Endothelial cell of hepatic sinusoid (primary cell): ENCODE data around the gene TCN2.
"Not testable (repeated sequence)": the region's sequence is repeated elsewhere in the genome, so short reads cannot be mapped to it uniquely, and the experiment has no call there.

ENCODE experiments used
- in situ Hi-C: cut with HindIII; loops from 2 replicates; pipeline ENCODE4 v1.10.0; 2017; ENCODE audit warnings: low sequenced_read_pairs

Gene TCN2

DNA sequence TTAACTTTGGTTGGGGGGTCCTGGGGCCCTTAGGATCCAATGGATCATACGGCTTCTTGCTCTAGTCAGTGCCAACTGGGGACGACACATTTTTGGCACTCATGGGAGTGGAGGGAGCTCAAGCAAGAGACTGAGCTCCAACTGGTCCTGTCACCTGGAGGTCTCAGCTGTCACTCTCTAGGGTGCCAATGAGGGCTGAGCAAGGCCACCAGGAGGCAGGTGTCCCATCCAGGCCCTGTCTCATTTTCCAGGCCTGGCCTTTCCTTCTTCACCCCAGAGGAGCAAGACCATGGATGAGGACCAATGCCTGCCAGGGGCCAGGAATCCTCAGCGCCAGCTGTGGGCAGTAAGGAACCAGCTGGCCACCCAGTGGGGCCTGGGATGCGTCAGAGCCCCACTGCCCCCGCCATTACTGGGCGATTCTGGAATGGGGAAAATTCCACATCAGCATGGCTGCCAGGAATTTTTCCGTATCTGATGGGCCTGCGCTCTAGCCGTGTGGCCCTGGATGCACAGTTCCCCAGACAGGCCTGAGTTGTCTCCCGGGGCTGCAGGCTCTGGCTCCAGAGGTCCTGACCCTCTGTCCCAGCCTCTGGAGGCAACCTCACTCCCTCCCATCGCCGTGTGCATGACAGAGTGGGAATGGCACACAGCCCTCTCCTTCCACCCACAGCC lies 31.8 kb upstream of the TCN2 start:
- in situ Hi-C loops = no loop called here

DNA sequence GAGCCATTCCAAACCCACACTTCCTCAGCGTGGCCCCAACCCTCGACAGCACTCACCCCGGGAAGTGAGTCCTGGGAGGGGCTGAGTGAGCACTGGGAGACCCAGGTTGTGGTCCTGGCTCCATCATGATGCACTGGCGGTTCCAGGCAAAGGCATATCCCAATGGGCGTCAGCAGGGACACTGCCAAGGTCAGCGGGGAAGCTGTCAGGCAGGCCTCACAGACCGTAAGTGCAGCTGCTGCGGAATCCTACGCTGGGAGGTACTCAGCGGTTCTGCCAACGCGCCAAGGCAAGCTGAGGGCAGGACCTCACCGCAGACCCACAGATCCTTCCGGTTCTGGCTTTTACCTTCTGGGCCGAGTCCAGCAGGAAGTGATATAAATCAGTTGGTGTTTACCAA lies 31.1 kb upstream of the TCN2 start:
- in situ Hi-C loops = no loop called here

DNA sequence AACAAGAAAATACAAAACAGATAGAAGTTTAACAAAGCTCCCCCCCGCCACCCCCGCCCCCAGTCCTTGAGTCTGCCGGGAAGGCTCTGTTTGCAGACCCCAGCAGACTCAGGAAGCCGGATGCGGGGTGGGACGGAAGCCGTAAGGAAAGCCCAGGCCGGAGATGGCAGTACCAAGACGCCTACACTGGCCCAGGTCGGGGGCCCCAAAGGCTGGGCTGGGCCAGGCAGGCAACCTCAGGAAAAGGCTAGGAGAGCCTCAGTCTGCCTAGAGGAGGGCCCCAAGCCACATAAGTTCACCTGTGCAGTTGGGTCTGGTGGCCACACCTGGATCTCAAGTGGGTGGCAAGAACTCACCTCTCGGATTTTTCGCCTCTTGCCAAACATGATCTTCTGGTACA lies 28.5 kb upstream of the TCN2 start:
- in situ Hi-C loops = no loop called here

DNA sequence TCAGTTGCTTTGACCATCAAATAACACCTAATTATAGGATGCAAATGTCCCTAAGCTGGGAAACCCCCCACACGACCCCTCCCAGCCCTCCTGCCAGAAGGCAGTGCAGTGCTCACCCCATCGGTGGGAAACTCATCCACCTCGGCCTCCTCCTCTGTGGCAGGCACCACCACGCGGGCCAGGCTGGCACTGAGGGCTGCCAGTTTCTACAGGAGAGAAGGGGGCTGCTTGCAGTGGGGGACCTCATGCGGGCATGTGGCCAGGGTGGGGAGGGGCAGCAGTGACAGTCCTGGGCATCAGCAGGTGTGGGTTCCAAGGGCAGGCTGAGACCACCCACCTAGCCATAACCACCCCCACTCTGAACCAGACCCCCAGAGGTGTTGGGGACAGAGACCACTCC lies 26.1 kb upstream of the TCN2 start:
- in situ Hi-C loops = no loop called here

DNA sequence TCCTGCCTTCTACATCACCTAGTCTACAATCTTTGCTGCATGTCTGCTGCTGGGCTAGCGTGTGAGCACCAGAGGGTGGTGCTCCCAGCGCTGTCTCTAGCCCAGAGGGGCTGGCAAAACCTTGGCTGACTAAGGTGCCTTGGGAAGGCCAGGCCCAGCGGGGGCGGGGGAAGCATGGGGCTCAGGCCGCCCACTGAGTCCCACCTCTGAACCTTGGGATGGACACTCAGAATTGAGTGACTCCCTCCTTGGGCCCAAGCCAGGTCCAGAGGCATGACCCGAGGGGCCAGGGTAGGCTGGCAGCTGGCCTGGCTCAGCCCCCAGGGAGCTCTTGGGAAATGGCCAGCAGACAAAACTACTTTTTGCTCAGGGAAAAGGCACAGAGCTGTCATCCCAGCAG lies 24.9 kb upstream of the TCN2 start:
- in situ Hi-C loops = no loop called here

DNA sequence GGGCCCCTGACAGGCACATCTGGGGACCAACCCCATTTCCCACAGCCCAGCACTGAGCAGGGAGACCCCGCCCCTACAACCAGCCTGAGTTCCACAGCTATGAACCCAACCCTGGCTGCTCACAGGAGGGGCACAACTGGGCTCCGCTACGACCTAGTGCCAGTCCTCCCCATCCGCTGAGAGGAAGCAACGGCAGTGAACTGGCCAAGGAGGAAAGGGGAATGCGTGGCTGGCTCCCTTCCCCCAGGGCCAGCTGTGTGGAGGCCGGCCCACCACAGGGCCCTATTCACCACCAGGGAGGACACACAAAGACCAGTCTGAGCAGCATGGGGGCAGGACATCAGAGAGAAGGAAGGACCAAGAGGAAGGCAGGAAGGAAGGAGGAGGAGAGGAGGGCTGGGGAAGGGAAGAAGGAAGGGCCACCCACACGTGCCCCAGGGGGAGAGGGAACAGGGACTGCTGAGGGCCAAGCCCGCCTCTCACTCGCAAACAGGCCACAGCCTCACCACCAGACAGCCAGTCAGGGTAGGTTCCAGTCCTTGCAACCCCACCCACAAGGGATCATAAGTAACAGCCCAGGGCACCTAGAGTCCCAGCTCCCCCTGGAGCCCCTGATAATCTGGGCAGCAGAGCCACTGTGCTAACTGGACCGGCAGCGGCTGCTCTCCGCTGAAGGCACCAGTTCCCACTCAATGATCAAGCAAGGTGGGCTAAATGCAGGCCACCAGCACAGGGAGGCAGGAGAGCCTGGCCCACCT lies 24.0 kb upstream of the TCN2 start:
- in situ Hi-C loops = no loop called here

DNA sequence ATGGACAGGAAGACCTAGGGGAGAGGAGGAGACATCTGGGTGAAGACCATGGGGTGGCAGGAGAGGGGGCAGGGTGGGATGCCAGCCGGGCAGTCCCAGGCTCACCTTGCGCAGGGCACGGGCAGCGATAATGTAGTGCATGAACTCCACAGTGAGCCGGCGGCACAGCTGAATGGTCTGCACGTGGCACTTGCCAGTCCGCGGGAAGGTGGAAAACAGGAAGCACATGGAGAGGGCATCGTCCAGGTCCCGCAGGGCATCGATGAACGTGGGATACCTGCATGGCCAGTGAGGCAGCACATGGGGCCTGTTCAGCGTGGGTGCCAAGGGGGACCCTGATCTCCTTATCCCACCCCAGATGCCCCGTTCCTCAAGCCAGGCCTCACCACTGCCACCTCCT lies 22.5 kb upstream of the TCN2 start:
- in situ Hi-C loops = no loop called here

DNA sequence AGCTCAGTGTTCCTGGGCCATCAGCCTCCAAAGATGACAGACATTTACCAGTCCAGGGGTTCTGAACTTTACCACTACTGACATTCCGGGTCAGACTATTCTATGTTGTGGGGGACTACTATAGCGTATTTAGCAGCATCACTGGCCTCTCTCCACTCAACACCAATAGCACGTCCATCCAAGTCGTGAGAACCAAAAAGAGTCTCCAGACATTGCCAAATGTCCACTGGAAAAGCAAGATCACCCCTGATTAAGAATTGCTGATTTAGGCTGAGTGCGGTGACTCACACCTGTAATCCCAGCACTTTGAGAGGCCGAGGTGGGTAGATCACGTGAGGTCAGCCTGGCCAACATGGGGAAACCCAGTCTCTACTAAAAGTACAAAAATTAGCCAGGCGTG lies 20.6 kb upstream of the TCN2 start:
- in situ Hi-C loops = no loop called here

DNA sequence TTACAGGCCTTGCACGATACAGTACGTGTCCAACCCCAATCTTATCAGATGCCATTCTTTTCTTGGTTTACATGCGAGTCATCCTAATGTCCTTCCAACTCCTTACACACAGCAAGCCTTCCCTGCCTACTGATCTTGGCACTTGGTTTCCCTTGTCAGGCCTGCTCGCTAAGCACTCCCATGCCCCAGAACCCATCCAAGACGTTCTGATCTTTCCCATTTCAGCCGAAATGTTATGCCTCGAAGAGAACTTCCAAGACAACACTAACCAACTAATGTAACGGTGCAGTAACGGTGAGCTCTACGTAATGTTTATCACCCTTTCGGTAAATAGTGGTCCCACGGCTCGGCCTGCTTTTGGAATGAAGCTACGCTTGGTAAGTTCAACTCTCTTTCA lies 15.8 kb upstream of the TCN2 start:
- in situ Hi-C loops = no loop called here

DNA sequence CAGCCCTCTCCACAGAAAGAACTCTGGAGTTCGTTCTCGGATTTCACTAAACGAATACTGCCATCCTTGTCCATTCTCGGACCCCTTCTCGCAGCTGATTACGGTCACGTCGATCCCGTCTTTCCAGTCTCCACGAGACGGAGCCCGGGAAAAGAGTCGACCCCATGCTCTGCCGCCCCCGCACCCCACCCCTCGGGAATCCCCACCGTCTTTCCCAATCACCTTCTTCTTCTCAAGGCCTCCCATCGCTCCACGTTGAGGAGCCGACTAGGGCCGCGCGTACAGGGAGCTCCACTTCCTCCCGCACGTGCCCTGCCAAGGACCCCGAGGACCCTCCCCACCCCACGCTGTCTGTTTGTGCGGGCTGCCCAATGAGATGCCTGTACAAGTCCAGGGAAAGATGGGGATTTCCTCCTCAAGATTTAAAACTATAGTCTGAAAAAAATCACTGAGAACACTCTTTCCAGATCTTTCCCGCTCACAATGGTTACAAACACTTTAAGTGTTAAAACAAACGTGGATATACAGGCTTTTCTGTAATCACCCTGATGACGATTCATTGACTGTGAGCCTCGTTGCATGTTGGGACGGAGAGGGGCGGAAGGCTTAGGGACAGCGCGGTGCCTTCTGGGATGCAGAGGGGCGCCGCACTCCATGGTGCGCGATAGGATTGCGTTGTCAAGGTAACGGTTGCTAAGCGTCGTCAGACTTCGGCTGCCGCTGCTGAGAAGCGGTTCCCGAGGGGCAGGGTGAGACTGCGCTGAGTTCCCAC lies 15.2 kb upstream of the TCN2 start, which contains the start of gene PES1:
PES1 (minus strand) TSS at position 323 of the 772 bp plus-strand sequence; CDS start at position 246, 77 bp downstream.
- in situ Hi-C loops = no loop called here

DNA sequence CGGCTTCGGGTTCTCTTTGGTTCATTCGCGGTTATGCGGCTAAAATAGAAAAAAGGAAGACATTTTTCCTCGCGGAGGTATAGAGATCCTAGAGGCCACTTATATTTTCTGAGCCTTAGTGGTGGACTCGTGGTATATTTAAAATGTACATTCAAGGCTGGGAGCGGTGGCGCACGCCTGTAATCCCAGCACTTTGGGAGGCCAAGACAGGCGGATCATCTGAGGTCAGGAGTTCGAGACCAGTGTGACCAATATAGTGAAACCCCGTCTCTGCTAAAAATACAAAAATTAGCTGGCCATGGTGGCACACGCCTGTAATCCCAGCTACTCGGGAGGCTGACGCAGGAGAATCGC lies 14.6 kb upstream of the TCN2 start:
- in situ Hi-C loops = not testable (repeated sequence)

DNA sequence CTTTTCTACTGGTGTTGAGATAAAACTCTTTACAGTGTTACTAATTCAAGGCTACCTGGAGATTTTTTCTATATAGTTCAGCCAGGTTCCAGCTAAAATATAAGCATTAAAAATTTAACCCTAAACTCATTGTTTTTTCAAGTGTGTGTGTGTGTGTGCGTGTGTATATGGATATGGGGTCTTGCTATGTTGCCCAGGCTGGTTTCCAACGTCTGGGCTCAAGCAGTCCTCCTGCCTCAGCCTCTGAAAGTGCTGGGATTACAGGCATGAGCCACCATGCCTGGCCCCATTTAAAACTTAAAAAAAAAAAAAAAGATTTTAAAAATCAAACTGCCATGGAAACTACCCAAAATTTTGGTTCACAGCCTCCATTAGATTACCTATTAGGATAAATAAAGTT lies 10.8 kb upstream of the TCN2 start:
- in situ Hi-C loops = no loop called here

DNA sequence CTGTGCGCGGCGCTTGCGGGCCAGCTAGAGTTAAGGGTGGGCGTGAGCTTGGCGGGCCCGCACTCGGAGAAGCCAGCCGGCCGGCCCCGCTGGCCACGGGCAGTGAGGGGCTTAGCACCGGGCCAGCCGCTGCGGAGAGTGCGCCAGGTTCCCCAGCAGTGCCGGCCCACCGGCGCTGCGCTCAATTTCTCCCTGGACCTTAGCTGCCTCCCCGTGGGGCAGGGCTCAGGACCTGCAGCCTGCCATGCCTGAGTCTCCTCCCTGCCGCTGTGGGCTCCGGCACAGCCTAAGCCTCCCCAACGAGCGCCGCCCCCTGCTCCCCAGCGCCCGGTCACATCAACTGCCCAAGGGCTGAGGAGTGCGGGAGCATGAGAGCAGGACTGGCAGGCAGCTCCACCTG lies 10.1 kb upstream of the TCN2 start:
- in situ Hi-C loops = no loop called here

DNA sequence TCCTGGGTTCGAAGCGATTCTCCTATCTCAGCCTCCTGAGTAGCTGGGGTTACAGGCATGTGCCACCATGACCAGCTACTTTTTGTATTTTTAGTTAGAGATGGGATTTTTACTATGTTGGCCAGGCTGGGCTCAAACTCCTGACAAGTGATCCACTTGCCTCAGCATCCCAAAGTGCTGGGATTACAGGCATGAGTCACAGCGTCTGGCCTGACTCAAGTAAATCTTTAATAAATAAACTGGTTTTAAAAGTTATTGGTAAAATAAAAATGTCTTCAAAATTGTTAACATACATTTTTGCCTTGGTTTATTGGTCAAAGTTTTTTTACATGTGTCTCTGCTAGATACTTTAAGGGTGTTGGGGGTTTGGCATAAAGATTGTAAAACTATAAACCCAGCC lies 8.0 kb upstream of the TCN2 start:
- in situ Hi-C loops = no loop called here

DNA sequence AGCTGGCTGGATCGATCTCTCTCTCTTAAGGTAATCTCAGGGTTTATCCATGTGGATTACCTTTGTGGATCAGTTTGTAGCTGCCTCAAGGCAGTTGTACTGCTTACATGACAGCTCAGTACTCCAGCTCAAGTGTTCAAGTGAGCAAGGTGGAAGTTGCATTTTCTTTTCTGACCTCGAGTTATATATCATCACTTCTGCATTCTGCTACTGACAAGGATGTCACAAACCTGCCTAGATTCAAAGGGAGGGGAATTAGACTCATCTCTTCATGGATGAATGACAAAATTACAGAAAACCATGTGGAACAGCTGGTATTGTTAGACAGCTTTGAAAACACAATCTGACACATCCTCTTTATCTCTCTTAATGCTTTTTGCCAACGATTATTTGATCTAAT lies 6.1 kb upstream of the TCN2 start:
- in situ Hi-C loops = no loop called here

DNA sequence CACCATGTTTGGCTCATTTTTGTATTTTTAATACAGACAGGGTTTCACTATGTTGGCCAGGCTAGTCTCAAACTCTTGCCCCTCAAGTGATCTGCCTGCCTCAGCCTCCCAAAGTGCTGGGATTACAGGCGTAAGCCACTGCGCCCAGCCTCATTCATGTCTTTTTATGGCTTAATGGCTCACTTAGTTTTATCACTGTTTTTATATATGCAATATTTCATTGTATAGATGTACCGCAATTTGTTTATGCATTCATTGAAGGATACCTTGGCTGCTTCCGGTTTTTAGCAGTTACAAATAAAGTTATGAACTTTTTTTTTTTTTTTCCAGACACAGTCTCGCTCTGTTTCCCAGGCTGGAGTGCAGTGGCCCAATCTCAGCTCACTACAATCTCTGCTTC lies 5.5 kb upstream of the TCN2 start:
- in situ Hi-C loops = no loop called here

DNA sequence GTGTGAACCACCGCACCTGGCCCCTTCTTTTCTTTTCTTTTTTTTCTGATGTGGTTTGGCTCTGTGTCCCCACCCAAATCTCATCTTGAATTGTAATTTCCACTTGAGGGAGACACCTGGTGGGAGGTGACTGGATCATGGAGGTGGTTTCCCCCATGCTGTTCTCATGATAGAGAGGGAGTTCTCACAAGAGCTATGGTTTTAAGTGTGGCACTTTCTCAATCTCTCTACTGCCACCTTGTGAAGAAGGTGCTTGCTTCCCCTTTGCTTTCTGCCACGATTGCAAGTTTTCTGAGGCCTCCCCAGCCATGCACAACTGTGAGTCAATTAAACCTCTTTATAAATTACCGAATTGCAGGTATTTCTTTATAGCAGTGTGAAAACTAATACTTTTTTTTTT lies 4.9 kb upstream of the TCN2 start:
- in situ Hi-C loops = no loop called here

DNA sequence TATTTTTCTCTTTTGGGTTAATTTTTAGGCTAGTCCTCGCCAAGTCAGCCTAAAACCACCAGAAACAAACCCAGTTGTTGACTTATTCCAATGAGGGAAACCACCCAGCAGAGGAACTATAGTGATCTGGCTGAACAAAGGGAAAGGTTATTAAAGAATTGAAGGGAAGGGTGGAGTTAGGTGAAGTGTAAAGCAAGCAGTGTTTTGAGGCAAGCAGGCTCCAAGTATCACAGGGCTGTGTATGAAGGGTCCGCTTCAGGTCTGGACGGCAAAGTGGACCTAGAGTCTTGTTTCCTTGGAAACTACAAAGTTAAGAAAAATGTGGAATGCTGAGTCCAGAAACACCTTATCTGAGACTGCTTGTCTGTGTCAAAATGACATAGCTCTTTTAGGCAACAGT lies 3.2 kb upstream of the TCN2 start:
- in situ Hi-C loops = no loop called here

DNA sequence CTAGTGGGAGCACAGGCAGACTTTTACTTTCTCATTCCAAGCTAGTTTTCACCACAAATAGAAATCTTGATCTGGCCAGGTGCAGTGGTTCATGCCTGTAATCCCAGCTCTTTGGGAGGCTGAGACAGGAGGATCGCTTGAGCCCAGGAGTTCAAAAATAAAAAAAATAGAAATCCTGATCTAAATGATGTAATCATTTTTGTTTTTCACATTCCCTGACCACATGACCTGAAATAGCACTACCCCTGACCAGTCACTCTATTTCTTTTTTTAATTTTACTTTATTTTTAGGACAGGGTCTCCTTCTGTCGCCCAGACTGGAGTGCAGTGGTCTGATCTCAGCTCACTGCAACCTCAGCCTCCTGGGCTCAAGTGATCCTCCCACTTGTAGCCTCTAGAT lies 2.3 kb upstream of the TCN2 start:
- in situ Hi-C loops = no loop called here

DNA sequence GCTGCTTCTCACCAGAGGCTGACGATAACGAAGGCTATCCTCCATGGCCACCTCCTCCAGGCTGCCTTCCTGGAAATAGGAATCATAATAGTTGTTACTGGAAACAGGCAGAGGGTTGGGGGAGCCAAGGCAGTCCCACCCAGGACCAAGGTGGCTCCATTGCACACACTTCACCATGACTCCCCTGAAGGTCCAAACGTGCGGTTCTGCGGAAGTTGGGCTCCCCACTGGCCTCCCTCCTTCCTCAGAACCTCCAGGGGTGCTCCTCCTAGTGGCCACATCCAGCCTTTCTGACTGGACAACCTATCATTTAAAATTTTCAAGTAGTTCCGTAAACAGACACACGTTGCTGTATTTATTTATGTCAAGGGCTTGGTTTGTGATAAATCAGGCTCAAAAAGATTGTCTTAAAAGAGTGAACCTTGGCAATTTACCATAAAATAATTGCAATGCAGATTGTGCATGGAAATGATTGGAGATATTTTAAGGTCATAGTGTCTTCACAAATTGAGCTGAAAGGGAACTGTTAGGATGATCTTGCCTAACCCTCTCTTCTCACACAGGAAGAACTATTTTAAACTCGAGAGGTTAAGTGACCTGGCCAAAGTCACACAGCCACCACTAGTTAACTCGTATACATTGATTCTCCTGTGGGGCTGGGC lies 1.4 kb upstream of the TCN2 start:
- in situ Hi-C loops = no loop called here

DNA sequence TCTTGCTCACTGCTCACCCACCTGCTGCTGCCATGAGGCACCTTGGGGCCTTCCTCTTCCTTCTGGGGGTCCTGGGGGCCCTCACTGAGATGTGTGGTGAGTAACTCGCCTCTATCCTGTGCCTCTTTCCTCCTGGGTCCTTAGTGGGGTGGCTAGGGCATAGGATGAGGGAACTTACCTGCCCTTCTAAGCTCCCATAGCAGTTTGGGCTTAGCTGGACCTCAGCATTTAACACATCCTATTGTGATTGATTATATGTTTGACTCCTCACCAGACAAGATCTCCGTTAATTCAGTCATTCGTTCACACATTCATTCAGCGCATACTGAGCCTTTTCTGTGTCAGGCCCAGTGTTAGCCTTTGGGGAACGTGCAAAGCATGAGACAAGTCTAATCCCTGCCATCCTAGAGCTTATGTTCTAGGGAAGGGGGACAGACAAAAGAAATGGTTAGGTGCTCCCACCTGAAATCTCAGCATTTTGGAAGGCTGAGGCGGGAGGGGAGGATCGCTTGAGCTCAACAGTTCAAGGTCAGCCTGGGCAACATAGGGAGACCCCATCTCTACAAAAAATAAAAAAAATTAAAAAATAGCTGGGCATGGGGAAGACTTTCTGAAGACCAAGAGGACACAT lies 441 bp downstream of the TCN2 start:
- in situ Hi-C loops = no loop called here
